Measurements from ENCODE around the gene FASLG.

GRCh38 chr1:172680733-172681275 is 21.9 kb downstream of the FASLG start:
- TF ChIP-seq POLR2AphosphoS5 (IDR thresholded peaks at IDR 0.05) (no peak), POLR2A (IDR thresholded peaks at IDR 0.05; ENCODE audit: low read depth) (no peak), CTCF (IDR thresholded peaks at IDR 0.05) (no peak), EP300 (IDR thresholded peaks at IDR 0.05) (no peak)
